HG03575 (cell line): ENCODE measurements around the gene TERB1.

Source experiments
- ATAC-seq: cut with Tn5 transposase; IDR thresholded peaks from one replicate; pipeline ENCODE4 v1.9.1; 2021; ENCODE audit not compliant: unreplicated experiment, insufficient number of reproducible peaks, low FRiP score; ENCODE audit errors: extremely low read depth

The TERB1 gene, protein sequence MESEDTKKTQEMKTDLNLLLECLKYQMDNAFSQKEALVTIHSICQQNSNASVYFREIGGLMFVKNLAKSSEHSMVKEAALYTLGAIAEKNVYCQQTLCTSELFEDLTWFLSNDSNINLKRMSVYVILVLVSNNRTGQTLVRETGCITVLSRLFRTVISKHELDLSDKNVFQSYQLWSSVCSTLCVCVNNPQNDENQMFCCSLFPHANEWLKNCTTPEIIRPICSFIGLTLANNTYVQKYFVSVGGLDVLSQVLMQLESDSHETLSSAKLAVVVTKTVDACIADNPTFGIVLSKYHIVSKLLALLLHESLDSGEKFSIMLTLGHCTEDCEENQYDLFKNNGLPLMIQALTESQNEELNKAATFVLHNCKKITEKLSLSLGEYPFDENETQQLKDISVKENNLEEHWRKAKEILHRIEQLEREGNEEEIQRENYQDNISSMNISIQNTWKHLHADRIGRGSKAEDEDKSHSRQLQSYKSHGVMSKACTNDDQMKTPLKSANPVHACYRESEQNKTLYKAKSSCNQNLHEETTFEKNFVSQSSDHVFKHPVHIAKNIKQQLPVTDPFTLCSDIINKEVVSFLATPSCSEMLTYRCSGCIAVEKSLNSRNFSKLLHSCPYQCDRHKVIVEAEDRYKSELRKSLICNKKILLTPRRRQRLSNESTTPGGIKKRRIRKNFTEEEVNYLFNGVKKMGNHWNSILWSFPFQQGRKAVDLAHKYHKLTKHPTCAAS

DNA sequence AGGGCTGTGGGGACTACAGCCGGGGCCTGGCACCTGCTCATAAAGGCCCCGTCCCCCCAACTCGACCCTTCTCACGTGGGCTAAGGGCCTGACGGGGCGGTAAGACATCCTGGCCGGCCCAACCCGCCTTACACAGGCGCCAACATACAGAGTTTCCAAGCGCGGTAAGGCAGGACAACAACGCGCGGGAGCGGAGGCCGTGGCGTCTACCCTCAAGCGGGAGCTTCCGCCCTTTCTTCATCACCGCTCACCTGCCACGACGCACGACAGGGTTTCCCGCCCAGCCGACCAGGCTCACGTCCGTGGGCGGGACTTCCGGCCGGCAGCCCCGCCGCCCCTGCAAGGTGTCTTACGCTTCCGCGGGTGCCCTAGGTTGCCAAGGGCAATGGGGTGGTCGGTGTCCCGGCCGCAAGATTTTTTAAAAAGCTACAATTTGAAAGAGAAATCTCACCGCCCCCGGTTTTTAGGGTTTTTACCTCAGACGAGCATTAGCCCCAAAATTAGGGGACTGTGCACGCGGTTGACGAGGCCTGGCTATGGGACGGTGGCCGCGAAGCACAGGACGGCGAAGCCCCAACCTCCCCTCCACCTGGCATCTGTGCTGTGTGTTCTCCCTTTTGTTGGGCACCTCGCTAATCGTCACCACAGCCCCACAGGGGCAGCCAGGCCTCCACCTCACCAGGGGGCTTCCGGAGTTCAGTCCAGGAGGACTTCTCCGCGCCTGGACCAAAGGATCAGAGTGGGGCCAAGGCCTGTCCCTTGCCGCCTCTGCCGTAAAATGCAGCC is at the start of gene TERB1:
TERB1 (minus strand) TSS at position 265 of the 786 bp plus-strand sequence. CDS start 4,786 bp downstream, outside the sequence.
- ATAC-seq, result no peak

DNA sequence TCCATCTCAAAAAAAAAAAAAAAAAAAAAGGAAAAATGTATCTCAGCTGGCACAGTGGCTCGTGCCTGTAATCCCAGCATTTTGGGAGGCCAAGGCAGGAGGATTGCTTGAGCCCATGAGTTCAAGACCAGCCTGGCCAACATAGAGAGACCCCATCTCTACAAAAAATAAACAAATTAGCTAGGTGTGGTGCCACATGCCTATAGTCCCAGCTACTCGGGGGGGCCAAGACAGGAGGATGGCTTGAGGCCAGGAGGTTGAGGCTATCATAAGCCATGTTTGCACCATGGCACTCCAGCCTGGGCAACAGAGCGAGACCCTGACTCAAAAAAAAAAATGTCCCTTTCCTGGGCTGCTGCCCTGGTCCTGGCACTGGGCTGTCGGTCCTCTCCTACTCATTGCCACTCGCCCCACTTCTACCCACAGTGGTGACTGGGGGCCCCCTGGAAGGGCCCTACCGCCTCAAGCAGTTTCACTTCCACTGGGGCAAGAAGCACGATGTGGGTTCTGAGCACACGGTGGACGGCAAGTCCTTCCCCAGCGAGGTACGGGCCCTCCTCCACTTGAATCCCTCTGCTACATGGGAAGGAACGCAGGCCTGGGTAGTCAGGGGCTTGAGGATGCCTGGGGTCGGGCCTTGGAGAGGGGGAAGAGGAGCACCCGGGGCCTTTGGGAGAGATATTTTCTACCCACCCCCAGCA is 48.9 kb upstream of the TERB1 start:
- no peak for ATAC-seq

DNA sequence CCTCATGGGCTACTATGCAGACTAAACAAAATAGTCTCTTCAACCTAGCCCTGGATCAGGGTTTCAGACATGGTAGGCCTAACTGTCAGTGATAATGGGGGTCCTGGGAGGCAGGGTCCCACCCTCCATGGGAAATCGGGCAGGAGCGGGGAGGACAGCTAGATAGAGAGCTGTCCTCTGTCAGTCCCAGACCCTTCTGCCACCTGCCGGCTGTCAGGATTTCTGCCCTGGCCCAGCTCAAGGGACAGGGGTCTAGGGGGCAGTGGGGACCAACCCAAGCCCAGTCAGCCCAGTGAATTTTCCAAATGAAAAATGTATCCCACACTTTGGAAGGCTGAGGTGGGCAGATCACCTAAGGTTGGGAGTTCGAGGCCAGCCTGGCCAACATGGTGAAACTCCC is 48.2 kb upstream of the TERB1 start:
- no peak for ATAC-seq

DNA sequence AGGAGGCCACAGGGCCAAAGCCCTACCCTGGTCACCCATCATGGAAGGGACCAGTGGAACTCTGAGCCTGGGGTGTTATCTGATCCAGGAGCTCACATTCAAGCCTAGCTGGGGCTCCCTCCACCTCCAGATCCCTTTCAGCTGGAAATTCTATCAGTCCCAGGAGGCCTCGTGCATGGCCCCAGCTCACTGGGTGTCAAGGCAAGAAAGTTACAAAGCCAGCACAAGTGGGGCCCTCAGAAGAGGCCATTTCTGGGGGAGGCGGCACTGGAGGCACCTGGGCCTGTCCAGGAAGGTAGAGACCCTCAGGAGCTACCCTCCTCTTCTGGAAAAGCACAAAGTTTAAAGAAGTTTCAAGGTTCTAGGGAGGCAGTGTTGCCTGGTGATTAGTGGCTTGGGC is 47.6 kb upstream of the TERB1 start:
- ATAC-seq, result no peak

DNA sequence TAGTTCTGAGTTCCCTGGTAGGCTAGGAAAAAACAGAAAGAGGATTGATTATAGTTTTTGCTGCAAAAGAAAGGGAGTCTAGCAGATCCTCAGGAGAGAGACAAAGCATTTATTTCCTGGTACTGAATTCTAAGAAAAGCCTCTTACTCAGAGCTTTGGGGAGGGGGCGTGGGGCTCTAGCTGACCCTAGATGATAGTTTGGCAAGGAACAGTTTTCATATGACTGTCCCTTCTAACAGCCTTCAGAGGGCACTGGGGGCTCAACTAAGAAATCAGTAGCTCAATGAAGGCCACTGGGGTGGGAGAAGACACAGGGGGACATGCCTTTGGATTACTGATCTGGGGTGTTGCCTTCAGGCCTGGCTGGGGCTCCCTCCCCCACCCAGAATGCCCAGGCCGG is 46.8 kb upstream of the TERB1 start:
- ATAC-seq, result no peak

DNA sequence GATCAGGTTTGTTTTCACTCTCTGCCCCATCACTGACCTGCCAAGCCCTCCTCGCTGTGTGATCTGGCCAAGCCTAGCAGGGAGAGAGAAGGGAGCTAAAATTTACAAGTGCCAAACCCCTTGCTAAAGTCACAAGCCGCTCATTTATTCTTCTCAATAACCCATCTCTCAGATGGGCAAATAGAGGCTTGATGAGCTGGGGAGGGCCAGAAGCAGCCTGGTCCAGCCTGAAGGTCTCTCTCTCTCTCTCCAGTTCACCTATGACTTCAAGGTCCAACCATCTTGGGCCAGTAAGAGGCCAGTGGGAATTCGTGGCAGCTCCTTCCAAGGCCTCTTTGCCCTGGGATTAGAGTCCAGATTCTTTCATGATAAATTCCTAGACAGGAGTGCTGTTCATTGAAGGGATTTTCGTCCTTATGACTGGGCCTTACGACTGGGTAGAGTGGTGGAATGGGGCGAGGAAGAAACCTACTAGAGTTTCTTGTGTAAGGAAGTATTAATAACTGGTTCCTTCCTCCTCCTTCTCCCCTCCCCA is 46.2 kb upstream of the TERB1 start:
- no peak for ATAC-seq

DNA sequence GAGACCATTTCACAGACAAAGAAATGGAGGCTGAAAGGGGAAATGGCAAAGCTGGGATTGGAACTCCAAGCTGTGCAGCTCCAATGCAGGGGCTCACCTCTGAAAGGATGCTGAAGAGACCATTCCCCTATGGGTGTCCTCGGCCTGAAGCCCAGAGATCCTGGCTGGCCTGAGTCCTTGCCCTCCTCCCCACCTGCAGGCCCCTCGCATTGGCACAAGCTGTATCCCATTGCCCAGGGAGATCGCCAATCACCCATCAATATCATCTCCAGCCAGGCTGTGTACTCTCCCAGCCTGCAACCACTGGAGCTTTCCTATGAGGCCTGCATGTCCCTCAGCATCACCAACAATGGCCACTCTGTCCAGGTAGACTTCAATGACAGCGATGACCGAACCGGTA is 45.4 kb upstream of the TERB1 start:
- ATAC-seq, result no peak

DNA sequence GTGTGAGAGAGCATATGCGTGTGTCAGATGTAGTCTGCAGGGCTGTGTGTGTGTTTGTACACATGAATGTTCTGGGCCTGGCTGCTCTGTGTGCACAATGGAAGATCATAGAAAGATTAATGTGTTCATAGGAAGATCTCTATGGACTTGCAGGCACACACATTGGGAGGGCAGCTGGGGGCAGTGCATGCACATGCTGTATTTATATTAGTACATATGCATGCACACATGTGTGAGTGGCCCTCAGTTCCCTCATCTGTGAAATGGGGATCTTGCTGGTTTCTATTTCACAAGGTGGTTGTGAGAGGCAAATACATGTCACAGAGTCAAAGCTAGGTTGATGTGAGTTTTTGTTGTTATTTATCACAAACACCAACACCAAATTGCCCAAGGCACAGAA is 44.9 kb upstream of the TERB1 start:
- ATAC-seq, result no peak

DNA sequence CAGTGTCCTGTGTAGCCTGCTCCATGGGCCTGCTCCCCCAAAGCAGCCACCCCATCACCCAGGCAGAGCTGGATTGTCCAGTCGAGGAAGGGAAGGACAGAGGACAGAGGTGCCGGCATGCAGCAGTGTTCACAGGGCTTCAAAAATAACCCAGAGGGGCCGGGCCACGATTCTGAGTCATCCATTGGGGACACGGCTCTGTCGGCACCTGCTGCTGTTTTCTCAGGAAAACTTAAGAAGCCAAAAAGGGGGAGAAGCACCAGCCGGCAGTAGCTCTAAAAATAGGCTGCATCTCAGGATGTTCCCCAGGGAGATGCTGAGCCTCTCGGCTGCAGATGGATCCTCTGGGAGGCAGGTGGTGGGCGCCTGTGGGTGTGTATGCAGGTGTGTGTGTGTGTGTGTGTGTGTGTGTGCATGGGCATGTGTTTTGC is 44.4 kb upstream of the TERB1 start:
- ATAC-seq, result no peak

DNA sequence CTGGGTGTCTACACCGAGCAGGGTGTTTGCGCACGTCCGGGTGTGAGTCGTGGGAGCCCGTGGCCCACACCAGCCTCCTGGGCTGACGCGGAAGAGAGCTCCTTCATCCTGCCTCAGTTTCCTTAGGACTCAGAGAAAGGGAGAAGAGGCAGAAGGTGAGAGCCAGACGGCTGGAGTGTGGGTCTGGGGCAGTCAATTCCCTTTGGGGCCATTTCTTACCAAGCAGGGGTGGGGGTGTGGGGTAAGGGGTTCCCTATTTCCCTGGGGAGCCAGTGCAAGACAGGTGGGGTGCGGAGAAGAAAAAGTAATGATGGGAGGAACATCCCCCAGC is 43.7 kb upstream of the TERB1 start:
- no peak for ATAC-seq

DNA sequence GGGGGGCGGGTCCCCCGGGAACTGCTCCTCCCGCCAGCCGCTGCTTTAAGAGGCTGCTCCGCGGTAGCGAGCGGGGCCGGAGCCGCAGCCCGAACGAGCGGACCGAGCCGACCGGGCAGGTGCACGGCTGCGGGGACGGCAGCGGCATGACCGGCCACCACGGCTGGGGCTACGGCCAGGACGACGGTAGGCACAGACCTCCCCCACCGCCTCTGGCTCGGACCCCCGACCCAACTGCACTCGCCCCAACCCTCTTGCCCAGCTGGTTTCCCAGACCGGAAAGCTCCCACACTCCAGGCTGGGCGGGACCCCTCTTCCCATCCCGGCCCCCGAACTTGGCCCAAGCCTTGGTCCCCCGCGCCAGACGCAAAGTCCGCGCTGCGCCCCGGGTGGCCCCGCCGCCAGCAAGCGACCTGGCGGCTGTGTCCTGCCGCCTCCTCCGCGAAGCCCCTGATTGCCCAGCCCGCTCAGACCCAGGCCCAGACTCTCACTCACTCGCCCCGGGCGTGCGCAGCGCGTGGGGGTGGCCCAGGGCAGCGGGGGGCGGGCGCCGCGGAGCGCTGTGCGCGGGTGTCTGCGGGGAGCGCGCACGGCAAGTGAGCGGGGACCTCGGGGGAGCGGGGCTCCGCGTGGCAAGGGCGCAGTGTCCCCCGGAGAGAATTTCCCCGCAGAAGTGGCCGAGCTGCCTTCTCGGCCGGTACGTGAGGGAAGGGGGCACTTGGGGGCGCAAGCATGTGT is 43.1 kb upstream of the TERB1 start, which contains the start of gene CA7:
CA7 (plus strand) TSS at position 73 of the 738 bp plus-strand sequence; CDS start at position 147, 74 bp downstream.
- ATAC-seq, result no peak

DNA sequence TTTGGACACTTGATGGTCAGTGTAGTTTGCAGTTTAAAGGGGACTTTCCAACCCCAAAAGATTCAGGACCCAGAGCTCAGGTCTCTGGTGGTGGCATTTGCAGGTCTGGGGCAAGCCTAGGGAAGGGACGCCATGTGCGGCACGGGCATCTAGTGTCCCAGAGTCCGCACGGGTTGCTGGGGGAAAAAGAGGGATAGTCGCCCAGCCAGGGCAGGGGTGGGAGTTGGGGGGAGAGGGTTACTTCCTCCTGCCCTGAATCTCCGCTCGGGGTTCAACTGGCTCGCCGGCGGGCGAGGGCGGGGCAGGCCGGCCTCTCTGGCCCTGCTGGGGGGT is 42.6 kb upstream of the TERB1 start:
- no peak for ATAC-seq

DNA sequence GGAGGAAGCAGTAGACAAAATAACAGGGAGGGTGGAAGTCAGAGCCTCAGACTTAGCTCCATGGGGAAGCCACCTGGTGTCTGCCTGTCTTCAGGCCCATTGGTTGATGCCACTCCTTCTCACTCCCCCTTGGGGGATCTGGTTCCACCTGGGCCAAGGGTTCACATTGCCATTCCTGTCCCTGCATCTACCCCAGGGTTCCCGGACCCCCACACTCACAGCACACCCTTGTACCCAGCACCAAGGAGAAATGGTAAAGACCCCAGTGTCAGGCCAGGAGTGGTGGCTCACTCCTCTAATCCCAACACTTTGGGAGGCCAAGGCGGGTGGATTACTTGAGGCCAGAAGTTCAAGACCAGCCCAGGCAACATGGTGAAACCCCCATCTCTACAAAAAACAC is 41.8 kb upstream of the TERB1 start:
- no peak for ATAC-seq

DNA sequence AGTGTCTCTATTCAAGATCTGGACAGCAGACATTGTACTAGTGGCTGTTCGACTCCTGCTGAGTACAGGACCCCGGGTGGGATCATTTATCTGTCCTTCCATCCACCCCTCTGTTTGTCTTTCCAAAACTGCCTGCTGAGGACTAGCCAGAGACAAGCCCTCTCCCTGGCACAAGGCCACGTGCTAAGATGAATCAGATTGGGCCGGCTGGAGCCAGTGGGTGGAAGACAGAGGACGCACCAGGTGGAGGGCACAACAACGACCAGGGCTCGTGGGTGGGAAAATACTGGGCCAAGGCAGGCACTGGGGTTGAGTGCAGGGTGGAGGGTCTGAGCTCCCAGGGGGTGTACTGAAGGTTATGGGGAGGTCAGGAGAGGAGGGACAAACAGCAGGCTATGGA is 41.4 kb upstream of the TERB1 start:
- no peak for ATAC-seq

DNA sequence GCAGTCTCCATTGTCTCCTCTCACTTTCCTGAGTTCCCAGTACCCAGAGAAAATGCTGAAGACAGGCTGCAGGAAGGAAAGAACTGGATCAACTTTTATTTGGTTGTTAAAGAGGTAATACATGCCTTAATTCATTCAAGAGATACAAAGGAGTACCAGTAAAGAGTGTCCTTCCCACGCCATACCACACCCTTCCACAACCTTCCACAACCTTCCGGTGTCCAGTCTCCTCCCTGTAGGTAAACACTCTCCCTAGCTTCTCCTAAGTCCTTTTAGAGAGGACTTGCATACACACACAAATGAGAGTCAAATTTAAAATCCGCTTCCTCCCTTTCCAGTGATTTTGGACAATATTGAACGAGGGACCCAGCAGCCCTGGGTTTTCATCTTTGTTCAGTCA is 40.0 kb upstream of the TERB1 start:
- no peak for ATAC-seq

DNA sequence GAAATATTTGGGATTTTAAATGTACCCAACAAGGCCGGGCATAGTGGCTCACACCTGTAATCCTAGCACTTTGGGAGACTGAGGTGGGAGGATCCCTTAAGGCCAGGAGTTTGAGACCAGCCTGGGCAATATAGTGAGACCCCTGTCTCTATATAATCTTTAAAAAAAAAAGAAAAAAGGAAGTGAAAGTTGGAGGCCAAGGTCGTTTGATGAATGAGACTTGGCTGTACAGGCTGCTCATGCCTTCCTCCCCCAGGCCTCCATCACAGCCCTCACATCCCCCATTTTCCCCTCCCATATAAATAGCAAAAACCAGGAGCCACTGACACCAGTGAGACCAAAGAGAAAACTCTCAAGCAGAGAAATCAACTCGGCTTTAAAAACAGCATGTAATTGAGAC is 39.5 kb upstream of the TERB1 start:
- ATAC-seq, result no peak

DNA sequence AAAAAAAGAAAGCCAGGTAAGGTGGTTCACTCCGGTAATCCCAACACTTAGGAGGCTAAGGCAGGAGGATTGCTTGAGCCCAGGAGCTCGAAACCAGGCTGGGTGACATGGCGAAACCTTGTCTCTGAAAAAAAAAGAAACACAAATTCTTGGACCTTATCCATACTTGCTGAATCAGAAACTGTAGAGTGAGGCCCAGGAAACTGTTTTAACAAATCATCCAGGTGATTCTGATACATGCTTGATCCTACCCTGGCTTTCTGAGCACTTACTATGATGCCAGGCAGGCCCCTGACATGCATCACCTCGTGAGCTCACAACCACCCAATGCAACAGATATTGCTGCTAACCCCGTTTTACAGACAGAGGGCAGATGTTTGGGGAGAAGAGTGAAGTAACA is 33.4 kb upstream of the TERB1 start:
- no peak for ATAC-seq

DNA sequence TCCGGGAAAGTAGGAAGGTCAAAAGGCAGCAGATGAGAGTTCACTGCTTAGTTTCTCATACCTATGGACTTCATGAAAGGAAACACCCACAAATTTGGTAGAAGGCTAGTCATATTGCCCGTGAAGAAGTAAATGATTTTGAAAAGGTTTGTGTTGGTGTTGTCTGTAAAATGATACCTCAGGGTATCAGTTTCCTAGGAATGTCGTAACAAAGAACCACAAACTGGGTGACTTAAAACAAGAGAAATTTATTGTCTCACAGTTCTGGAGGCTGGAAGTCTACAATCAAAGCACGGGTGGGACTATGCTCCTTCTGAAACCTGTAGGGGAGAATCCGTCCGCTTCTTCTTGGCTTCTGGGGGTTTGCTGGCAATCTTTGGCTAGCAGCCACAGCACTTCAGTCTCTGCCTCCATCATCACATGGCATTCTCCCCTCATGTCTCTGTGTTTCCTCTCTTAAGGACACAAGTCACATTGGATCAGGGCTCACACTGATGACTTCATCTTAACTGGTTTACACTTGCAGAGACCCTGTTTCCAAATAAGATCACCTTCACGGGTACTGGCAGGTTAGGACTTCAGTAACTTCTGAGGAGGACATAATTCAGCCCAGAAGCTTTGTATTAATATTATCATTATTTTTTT is 31.4 kb upstream of the TERB1 start:
- ATAC-seq, result no peak
